ENCODE measurements around the gene CARS2. TPM values are rescaled to one million over a fixed set of nuclear protein-coding genes. Genes with fewer than 3 reads are reported as not detected.
"Not testable (repeated sequence)": the region's sequence is repeated elsewhere in the genome, so short reads cannot be mapped to it uniquely, and the experiment has no call there.

CARS2 gene
- polyA plus RNA-seq, 1 donor (not counting 4 experiments of a cell fraction or from before 2014, with no cell fraction given), result 90.0 TPM

GRCh38 chr13:110607675-110608224 is 98.2 kb downstream of the CARS2 start:
- Histone ChIP-seq H3K9me3 (ENCODE audit: control insufficient read depth, low read depth, low read length) (no peaks in the 10 kb centered on the region), H3K4me1 (ENCODE audit: control insufficient read depth, extremely low read depth, insufficient read depth, low read length) (peaks cover 22% of the 10 kb centered on the region), H3K9ac (ENCODE audit: control insufficient read depth, extremely low read depth, insufficient read depth, low read length) (no peak overlapping the region), H3K79me2 (ENCODE audit: control insufficient read depth, insufficient read depth, low read length) (no peaks in the 10 kb centered on the region), H3K27me3 (ENCODE audit: control insufficient read depth, extremely low read depth, insufficient read depth, low read length) (no peaks in the 10 kb centered on the region), H2AFZ (ENCODE audit: control insufficient read depth, low read length) (no peak overlapping the region), H4K20me1 (ENCODE audit: control insufficient read depth, extremely low read depth, insufficient read depth, low read length) (no peaks in the 10 kb centered on the region), H3K4me2 (ENCODE audit: control insufficient read depth, extremely low read depth, insufficient read depth, low read depth, low read length) (no peak overlapping the region), H3K9me1 (ENCODE audit: control insufficient read depth, extremely low read depth, insufficient read depth, low read length) (no peaks in the 10 kb centered on the region), H3K27ac (ENCODE audit: control insufficient read depth, insufficient read depth, low read length) (no peak overlapping the region), H3K4me3 (ENCODE audit: control insufficient read depth in 2 of 3, extremely low read depth in 1 of 3, insufficient read depth in 2 of 3, low read depth in 1 of 3, low read length in 3 of 3) (no peak overlapping the region), H3K36me3 (ENCODE audit: control insufficient read depth in 2 of 2, extremely low read depth in 1 of 2, insufficient read depth in 2 of 2, low read length in 2 of 2) (no peaks in the 10 kb centered on the region)
- dilution Hi-C loops (cut with MboI; ENCODE audit: extremely low pct_ligation_motif_present, low sequenced_read_pairs), result no loop called here
- TF ChIP-seq CTCF (optimal IDR thresholded peaks at IDR 0.05 in 1 of 3, IDR thresholded peaks at IDR 0.05 in 1 of 3, conservative IDR thresholded peaks at IDR 0.05 in 1 of 3; ENCODE audit: extremely low read depth in 1 of 3, insufficient read depth in 2 of 3, low read length in 3 of 3) (no peak), EZH2 (IDR thresholded peaks at IDR 0.05; ENCODE audit: low read length) (no peak)
- FAIRE-seq (no peak), DNase-seq (ENCODE audit: low read depth, low spot score) (no peak)

- dilution Hi-C loops (cut with MboI; ENCODE audit: extremely low pct_ligation_motif_present, low sequenced_read_pairs); H3K9me3 ChIP-seq (ENCODE audit: control insufficient read depth, low read depth, low read length); DNase-seq (ENCODE audit: low read depth, low spot score); H3K27ac ChIP-seq (ENCODE audit: control insufficient read depth, insufficient read depth, low read length); H3K9me1 ChIP-seq (ENCODE audit: control insufficient read depth, extremely low read depth, insufficient read depth, low read length); H2AFZ ChIP-seq (ENCODE audit: control insufficient read depth, low read length); H4K20me1 ChIP-seq (ENCODE audit: control insufficient read depth, extremely low read depth, insufficient read depth, low read length); H3K36me3 ChIP-seq (ENCODE audit: control insufficient read depth in 2 of 2, extremely low read depth in 1 of 2, insufficient read depth in 2 of 2, low read length in 2 of 2); H3K27me3 ChIP-seq (ENCODE audit: control insufficient read depth, extremely low read depth, insufficient read depth, low read length); H3K9ac ChIP-seq (ENCODE audit: control insufficient read depth, extremely low read depth, insufficient read depth, low read length); FAIRE-seq; H3K4me3 ChIP-seq (ENCODE audit: control insufficient read depth in 2 of 3, extremely low read depth in 1 of 3, insufficient read depth in 2 of 3, low read depth in 1 of 3, low read length in 3 of 3); H3K4me2 ChIP-seq (ENCODE audit: control insufficient read depth, extremely low read depth, insufficient read depth, low read depth, low read length); H3K79me2 ChIP-seq (ENCODE audit: control insufficient read depth, insufficient read depth, low read length): not testable (repeated sequence)
- peaks cover 16% of the 10 kb centered on the region for H3K4me1 ChIP-seq (ENCODE audit: control insufficient read depth, extremely low read depth, insufficient read depth, low read length)
Observed at GRCh38 chr13:110606281-110606680, 99.6 kb downstream of the CARS2 start.

GRCh38 chr13:110605132-110605531 is 100.8 kb downstream of the CARS2 start:
- no peak for DNase-seq (ENCODE audit: low read depth, low spot score)
- Histone ChIP-seq H3K27me3 (ENCODE audit: control insufficient read depth, extremely low read depth, insufficient read depth, low read length) (no peaks in the 10 kb centered on the region), H2AFZ (ENCODE audit: control insufficient read depth, low read length) (no peak overlapping the region), H3K79me2 (ENCODE audit: control insufficient read depth, insufficient read depth, low read length) (no peaks in the 10 kb centered on the region), H4K20me1 (ENCODE audit: control insufficient read depth, extremely low read depth, insufficient read depth, low read length) (no peaks in the 10 kb centered on the region), H3K9ac (ENCODE audit: control insufficient read depth, extremely low read depth, insufficient read depth, low read length) (no peak overlapping the region), H3K4me3 (ENCODE audit: control insufficient read depth in 2 of 3, extremely low read depth in 1 of 3, insufficient read depth in 2 of 3, low read depth in 1 of 3, low read length in 3 of 3) (no peak overlapping the region), H3K4me1 (ENCODE audit: control insufficient read depth, extremely low read depth, insufficient read depth, low read length) (peaks cover 7% of the 10 kb centered on the region), H3K4me2 (ENCODE audit: control insufficient read depth, extremely low read depth, insufficient read depth, low read depth, low read length) (no peak overlapping the region), H3K27ac (ENCODE audit: control insufficient read depth, insufficient read depth, low read length) (no peak overlapping the region), H3K9me1 (ENCODE audit: control insufficient read depth, extremely low read depth, insufficient read depth, low read length) (no peaks in the 10 kb centered on the region), H3K36me3 (ENCODE audit: control insufficient read depth in 2 of 2, extremely low read depth in 1 of 2, insufficient read depth in 2 of 2, low read length in 2 of 2) (no peaks in the 10 kb centered on the region), H3K9me3 (ENCODE audit: control insufficient read depth, low read depth, low read length) (no peaks in the 10 kb centered on the region)
- FAIRE-seq, result no peak
- dilution Hi-C loops (cut with MboI; ENCODE audit: extremely low pct_ligation_motif_present, low sequenced_read_pairs), result no loop called here
- TF ChIP-seq EZH2 (IDR thresholded peaks at IDR 0.05; ENCODE audit: low read length) (no peak), CTCF (optimal IDR thresholded peaks at IDR 0.05 in 1 of 3, IDR thresholded peaks at IDR 0.05 in 1 of 3, conservative IDR thresholded peaks at IDR 0.05 in 1 of 3; ENCODE audit: extremely low read depth in 1 of 3, insufficient read depth in 2 of 3, low read length in 3 of 3) (no peak)
